Posterior vena cava (tissue), 2 donors: ENCODE data around the gene MCL1. TPM values are rescaled to one million over a fixed set of nuclear protein-coding genes. Genes with fewer than 3 reads are reported as not detected.

Experiments
- DNase-seq: peaks from one replicate; pipeline ENCODE4 v3.0.0-alpha.2; 2020; ENCODE audit warnings: low spot score
- intact Hi-C, 2 donors: fragments of 100-400 bp; cut with DNase I; formaldehyde crosslinking; loops; one replicate each; pipeline versions ENCODE4 v1.14.1 to v1.14.2; 2022 to 2023
- total RNA-seq, 2 donors: library from RNA; stranded (reverse); fragmentation: NEBNext Ultra II Directional; extraction: Animal tissue kit (Norgen Biotek cat#: 25700); gene quantifications; one replicate each; pipeline ENCODE4 v1.2.1, GENCODE V29; 2021
- donor health status: DM: yes; HTN: yes; CAD: no.
- donor health status: DM: yes; HTN: yes; CAD: no.

Gene MCL1
- total RNA-seq, 2 donors from 2014 or later: 210 to 267 TPM

GRCh38 chr1:150561254-150561973 lies 18.0 kb downstream of the MCL1 start:
- peak; percentile 97 for DNase-seq
- intact Hi-C loops: loop anchor here (5.0 to 10.0 kb wide), 2 partner anchors 61 to 253 kb away; no protein-coding TSS in a partner anchor

DNA sequence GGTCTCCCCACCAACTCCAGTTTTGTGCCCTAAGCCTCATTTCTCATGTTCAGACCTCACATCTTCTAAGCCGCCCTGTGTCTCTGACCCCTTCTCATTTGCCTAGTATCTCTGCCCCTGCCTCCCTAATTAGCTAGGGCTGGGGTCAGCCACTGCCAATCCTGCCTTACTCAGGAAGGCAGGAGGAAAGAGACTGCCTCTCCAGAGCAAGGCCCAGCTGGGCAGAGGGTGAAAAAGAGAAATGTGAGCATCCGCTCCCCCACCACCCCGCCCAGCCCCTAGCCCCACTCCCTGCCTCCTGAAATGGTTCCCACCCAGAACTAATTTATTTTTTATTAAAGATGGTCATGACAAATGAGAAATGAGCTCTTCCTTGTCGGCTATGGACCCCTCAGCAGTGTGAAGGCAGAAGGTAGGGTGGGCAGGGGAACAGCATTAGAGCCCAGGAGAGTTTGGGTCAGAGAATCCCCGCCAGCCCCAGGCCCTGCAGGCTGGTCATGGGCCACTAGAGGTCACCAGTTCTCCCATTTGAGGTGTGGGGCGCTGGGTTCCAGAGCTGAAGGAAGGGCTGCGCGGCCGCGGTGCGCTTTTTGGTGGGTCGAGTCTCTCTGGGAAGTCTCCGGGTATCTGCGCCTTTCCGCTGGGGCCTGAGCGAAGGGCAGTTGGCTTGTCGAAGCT lies 18.7 kb downstream of the MCL1 start:
- intact Hi-C loops: loop anchor here (5.0 to 10.0 kb wide), 2 partner anchors 62 to 254 kb away; no protein-coding TSS in a partner anchor
- peak; percentile 97 for DNase-seq

DNA sequence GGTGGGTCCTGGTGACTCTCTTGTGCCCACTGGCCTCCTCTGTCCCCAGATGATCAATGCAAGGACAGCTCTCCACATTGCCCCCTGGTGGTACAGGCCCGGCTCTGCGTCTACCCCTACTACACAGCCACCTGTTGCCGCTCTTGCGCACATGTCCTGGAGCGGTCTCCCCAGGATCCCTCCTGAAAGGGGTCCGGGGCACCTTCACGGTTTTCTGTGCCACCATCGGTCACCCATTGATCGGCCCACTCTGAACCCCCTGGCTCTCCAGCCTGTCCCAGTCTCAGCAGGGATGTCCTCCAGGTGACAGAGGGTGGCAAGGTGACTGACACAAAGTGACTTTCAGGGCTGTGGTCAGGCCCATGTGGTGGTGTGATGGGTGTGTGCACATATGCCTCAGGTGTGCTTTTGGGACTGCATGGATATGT lies 19.4 kb downstream of the MCL1 start:
- intact Hi-C loops: loop anchor here (5.0 to 10.0 kb wide), 2 partner anchors 62 to 255 kb away; no protein-coding TSS in a partner anchor
- peak; percentile 93 for DNase-seq

- peak; percentile 89 for DNase-seq
- intact Hi-C loops: loop anchor here (1.0 to 10.0 kb wide), 4 partner anchors 63 to 255 kb away; no protein-coding TSS in a partner anchor
Observed at GRCh38 chr1:150559656-150560010, 19.8 kb downstream of the MCL1 start.

GRCh38 chr1:150558761-150559655 lies 20.4 kb downstream of the MCL1 start:
- intact Hi-C loops: loop anchor here (1.0 to 10.0 kb wide), 2 partner anchors 75 to 94 kb away; no protein-coding TSS in a partner anchor
- peak; percentile 92 for DNase-seq

GRCh38 chr1:150558303-150558704 lies 21.1 kb downstream of the MCL1 start:
- intact Hi-C loops: loop anchor here in 1 of 2 donors (10.0 kb wide), 1 partner anchor 94 kb away; no protein-coding TSS in a partner anchor
- DNase-seq: peak; percentile 77

DNA sequence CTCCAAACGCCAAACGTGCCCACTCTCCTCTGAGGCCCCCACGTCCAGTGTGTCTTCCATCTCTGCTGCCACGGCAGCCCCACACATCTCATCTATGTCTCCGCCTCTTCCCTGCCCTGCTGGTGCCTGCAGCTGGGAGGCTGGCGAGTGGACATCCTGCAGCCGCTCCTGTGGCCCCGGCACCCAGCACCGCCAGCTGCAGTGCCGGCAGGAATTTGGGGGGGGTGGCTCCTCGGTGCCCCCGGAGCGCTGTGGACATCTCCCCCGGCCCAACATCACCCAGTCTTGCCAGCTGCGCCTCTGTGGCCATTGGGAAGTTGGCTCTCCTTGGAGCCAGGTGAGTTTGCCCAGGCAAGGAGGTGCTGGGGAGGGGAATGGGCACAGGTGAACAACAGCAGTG lies 21.6 kb downstream of the MCL1 start:
- intact Hi-C loops: loop anchor here in 1 of 2 donors (10.0 kb wide), 1 partner anchor 93 kb away; no protein-coding TSS in a partner anchor
- no peak for DNase-seq

GRCh38 chr1:150557065-150557600 lies 22.3 kb downstream of the MCL1 start:
- peak; percentile 85 for DNase-seq

GRCh38 chr1:150555971-150556865 lies 23.2 kb downstream of the MCL1 start:
- intact Hi-C loops: loop anchor here in 1 of 2 donors (10.0 kb wide), 1 partner anchor 91 kb away; no protein-coding TSS in a partner anchor
- DNase-seq: peak; percentile 79

More at GRCh38 chr1:150557065-150557600, 22.3 kb downstream of the MCL1 start:
- intact Hi-C loops: loop anchor here in 1 of 2 donors (10.0 kb wide), 1 partner anchor 92 kb away; no protein-coding TSS in a partner anchor

GRCh38 chr1:150555198-150555970 lies 24.0 kb downstream of the MCL1 start:
- DNase-seq: no peak
- intact Hi-C loops: loop anchor here in 1 of 2 donors (10.0 kb wide), 1 partner anchor 91 kb away; no protein-coding TSS in a partner anchor

- no peak for DNase-seq
- intact Hi-C loops: loop anchor here in 1 of 2 donors (10.0 kb wide), 1 partner anchor 89 kb away; no protein-coding TSS in a partner anchor
Observed at GRCh38 chr1:150554086-150554452, 25.3 kb downstream of the MCL1 start.

GRCh38 chr1:150553392-150554085 lies 25.9 kb downstream of the MCL1 start:
- intact Hi-C loops: loop anchor here in 1 of 2 donors (10.0 kb wide), 1 partner anchor 89 kb away; no protein-coding TSS in a partner anchor
- peak; percentile 82 for DNase-seq

GRCh38 chr1:150552911-150553289 lies 26.5 kb downstream of the MCL1 start:
- peak; percentile 83 for DNase-seq
- intact Hi-C loops: loop anchor here in 1 of 2 donors (10.0 kb wide), 1 partner anchor 88 kb away; no protein-coding TSS in a partner anchor

- peak; percentile 97 for DNase-seq
- intact Hi-C loops: loop anchor here in 1 of 2 donors (10.0 kb wide), 1 partner anchor 88 kb away; no protein-coding TSS in a partner anchor
Observed at GRCh38 chr1:150552128-150552910, 27.1 kb downstream of the MCL1 start.

DNA sequence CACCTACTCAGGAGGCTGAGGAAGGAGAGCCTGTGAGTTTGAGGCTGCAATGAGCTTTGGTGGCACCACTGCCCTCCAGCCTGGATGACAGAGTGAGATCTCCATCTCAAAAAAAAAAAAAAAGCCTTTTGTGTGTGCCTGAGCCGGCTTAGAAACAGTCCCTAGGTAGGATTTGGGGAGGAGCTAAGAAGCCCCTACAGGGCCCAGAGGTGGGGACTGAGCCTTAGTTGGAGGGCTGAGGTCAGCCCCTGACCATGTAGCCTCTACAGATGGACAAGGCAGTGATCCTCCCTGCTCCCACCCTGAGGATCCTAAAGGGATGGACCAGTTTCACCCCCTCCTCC lies 27.7 kb downstream of the MCL1 start:
- DNase-seq: no peak
- intact Hi-C loops: loop anchor here in 1 of 2 donors (10.0 kb wide), 1 partner anchor 87 kb away; no protein-coding TSS in a partner anchor
